NCI-H524 (cell line): ENCODE data around the gene ZFAND6.
"Not testable (repeated sequence)": the region's sequence is repeated elsewhere in the genome, so short reads cannot be mapped to it uniquely, and the experiment has no call there.

Experiments
- DNase-seq, 2 experiments: peaks; one replicate each; lab custom pipeline; 2025; lab: John Stamatoyannopoulos, UW

The ZFAND6 gene

GRCh38 chr15:80151148-80151547, 91.7 kb downstream of the ZFAND6 start:
- peak in 1 of 2 experiments; percentile 31 for DNase-seq

DNA sequence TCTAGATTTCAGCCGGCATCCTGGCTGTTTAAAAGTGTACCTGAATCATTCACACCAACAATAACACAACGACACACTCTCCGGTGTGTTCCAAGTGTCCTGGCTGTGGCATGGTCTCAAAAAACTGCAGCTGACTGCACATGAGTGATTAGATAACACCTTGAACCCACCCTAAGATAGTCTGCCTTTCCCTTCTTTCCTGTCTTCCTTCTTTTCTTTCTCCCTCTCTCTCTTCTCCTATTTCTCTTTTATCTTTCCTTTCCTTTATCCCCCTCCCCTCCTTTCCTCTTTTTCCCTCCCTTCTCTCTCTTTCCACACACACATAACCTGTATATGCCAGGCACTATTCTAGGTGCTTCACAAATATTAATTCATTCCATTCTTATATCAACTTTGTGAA, 92.1 kb downstream of the ZFAND6 start:
- DNase-seq = no peak

GRCh38 chr15:80152180-80152895, 92.9 kb downstream of the ZFAND6 start:
- DNase-seq = peak; percentile 89 to 91

DNA sequence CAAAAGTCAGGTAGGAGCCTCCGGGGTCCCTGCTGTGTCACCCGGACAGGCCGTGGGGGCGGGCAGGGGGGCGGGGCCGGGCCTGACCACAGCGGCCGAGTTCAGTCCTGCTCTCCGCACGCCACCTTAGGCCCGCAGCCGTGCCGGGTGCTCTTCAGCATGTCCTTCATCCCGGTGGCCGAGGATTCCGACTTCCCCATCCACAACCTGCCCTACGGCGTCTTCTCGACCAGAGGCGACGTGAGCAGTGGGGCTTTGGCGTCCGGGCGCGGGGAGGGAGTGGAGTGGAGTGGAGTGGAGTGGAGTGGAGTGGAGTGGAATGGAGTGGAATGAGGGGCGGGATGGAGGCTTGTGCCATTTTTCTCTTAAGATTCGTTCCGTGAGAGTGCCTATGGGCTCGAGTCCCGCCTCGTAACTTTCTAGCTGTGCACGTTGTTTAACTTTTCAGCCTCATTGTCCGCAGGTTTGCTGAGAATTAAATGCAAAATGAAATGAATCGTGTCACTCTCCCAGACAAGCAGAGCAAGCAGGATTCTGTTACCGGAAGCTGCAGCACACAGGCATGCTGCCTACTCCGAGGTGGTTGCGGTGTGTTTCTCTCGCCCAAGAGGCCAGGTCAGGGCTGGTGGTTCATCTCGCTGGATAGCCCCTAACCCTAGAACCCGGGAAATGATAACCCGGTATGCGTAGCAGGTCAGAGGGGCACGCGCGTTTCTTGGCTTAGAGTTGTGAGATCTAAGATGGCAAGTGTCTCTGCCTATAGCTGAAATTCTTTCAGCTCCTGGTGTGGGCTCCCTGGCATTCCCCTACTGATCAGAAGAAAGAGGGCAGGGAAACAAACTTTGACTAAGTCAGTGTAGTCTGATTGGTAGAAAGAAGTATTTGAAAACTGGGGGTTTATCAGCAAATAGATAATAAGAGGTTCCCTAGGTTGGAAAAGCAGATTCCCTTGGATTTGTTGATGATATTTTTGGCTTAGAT, 93.7 kb downstream of the ZFAND6 start, which contains the start of gene FAH:
FAH (plus strand) TSS at position 104 of the 981 bp plus-strand sequence; CDS start at position 160, 56 bp downstream.
- DNase-seq = peak in 1 of 2 experiments; percentile 64

- no peak for DNase-seq
These were observed 94.4 kb downstream of the ZFAND6 start for GRCh38 chr15:80153900-80154299.

DNA sequence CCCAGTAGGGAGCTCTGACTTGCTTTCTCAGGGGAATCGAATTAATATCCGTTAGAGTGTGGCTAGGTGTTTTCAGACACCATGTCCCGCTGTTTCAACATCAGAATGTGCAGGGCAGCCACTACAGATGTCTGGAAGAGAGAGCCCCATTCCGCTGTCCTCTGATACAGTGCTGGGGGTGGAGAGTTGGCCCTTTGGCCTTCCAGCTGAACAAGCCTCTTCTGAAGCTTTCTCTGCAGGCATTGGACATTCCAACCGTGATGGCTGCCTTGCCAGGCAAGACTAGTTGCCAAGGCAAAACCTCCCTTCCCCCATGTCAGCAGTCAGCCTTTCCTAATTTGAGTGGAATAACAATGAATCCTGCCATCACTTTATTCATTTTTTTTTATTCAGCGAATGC, 94.9 kb downstream of the ZFAND6 start:
- DNase-seq = no peak

DNA sequence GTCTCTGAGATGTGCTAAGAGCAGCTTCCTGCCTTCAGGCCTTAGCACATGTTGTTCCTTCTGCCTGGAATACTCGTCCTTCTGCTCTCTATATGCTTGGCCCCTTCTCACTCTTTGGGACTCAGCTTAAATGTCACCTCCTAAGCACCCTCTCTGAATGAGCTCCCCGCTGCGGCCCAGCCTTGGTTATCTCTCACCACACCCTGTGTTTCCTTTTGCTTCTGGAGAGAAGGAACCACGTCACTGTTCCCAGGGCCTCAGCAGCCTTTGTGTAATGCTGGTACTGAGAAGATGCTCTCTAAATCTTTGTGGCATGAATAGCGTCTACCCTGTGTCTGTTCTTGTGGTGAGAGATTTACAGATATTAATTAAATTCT, 95.5 kb downstream of the ZFAND6 start:
- no peak for DNase-seq

GRCh38 chr15:80155378-80156175, 96.1 kb downstream of the ZFAND6 start:
- DNase-seq = not testable (repeated sequence)

DNA sequence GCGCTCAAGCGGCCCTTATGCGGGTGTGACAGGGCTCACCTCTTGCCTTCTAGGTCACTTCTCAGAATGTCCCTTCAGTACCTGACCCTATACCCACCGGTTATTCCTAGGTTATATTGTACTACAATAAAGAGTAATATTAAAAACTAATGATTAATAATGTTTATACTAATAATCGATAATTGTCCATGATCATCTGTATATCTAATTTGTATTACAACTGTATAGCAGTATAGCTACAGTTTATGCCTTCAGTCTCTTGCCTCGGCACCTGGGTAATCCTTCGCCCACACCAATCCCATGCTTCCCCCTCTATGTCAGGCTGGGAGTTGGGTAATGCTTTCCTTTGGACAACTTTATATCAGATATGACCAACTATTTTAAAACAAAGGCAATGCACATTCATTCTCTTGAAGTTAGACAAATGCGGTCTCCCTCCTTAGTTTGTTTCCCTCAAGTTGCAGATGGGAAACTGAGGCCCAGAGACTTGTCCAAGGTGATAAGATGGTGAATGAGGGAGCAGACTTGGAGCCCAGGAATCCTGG, 96.8 kb downstream of the ZFAND6 start:
- no peak for DNase-seq

GRCh38 chr15:80157215-80157614, 97.7 kb downstream of the ZFAND6 start:
- no peak for DNase-seq

DNA sequence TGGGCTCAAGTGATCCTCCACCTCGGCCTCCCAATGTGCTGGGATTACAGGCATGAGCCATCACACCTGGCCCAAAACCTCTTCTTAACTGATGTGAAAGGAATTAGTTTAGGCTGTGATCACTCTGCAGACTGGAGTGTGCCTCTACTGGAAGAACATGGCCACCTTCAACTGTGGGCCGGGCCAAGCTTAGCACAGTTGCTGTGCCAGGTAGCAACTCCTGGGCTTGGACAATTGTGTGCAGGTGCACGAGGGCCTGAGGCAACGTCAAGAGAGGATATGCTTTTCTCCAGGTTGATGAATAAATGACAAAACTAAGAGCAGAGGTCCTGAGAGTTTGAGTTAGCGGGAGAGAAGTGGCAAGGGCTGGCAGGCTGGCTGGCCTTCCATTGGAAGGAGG, 99.8 kb downstream of the ZFAND6 start:
- no peak for DNase-seq

DNA sequence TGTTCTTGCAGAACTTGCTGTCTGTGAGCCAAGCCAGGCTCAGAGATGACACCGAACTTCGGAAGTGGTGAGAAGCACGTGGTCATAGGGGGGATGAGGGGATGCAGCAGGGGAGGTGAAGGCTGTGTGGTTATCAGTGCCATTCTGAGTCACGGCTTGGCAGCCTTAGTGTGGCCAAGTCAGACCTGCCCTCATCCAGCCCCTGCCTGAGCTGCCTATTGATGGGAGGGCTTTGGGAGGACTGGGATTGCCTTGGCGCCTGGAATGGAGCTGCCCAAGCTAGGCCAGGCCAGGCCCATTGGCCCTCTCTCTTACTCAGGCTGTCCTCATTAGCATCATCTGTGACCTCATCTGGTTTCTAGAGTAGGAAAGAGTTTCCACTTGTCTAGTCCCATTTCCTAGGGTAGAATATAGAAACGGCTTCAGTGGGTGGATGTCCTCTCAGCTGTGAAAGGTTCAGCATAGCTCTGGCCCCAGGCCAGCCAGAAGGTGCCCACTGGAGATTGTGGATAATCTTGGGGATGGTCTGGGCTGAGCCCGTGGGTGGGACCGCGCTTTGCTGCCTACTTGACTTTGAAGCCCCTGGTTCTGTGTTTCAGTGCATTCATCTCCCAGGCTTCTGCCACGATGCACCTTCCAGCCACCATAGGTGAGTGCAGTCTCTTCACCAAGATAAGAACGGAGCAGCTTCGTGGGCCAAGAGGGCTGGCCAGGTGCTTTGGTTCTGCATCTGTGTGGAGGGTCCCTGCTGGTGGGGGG, 100.5 kb downstream of the ZFAND6 start:
- no peak for DNase-seq

DNA sequence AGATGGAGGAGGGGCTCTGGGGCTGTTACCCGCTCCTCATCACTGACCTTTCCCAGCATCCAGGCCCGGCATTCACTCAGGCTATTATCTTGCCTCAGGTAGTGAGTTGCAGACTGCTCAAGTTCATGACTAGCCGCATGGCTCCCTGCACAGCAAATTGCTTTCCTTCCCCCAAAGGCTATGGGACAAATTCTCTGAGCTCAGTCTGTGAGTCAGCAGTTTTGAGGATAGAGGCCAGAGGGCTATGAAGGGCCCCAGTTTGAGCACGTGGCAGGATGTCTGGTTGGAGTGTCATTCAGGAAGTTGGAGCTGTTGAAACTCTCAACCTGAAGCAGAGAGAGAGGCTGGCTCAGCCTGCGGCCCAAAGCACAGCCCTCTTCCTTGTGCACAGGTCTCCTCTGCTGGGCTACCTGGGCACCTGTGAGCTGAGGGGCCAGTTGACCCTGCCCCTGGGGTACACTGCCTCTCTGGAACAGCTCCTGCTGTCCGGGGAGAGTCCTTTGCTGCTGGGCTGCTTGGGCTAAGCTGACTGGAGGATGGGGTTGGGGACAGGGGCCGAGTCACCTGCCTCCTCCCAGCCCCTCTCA, 101.2 kb downstream of the ZFAND6 start:
- no peak for DNase-seq

DNA sequence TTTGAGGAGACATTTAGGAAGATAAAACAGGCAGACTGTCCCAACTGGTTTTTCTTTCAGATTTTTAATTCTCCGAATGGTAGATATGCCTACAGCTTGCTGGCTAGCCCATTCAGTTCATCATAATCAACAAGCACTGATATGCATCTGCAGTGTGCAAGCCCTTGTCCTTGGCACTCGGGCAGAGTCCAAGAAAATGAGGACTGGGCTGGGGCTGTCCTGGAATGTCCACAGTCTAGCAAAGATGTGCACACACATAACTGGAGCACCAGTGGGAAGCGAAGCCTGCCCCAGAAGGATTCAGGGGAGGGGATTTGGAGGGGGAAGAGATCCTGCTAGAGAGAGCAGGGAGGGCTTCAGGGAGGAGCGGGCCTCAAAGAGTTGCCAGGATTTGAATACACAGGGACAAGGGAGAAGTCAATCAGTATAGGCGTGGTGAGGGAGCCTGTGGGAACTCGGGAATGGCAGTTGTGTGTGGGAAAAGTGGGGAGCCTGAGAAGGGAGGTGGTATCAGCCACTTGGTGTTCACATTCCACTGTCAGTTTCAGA, 102.1 kb downstream of the ZFAND6 start:
- no peak for DNase-seq

DNA sequence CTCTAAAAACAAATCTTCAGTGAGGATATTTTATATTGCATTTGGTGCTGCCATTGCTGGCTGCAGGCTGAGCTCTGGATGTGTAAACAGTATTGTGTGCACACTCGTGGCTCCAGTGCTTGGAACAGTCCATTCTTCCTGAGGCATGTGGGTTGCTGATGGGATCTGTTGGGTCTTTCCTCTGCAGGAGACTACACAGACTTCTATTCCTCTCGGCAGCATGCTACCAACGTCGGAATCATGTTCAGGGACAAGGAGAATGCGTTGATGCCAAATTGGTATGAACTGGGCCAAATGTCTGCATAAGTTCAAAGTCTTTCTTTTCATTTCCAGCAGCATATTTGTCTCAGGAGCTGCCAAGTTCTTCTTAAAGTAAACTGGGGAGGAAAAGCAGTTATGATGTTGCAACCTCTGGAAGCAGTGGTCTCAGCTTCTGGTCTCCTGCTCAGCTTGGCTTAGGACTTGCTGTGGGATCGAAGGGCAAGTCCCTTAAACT, 102.6 kb downstream of the ZFAND6 start:
- no peak for DNase-seq

DNA sequence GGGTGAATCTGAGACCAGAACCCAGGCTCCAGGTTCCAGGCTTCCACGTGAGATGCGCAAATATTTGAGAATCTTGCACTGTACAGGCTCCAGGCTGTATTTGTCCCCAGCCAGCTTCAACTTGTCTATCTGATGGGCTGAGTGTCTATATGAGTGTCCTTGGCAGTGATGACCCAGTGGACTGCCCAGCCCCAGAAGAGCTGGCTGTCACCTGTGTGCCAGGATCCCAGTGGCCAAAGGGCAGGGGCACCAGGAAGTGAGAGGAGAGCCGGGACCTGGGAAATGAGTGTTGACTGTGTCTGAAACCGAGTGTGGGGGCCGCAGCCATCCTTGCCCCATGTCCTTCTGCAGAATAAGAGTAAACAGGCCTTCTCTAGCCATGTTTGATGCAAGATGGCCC, 103.7 kb downstream of the ZFAND6 start:
- DNase-seq = no peak

DNA sequence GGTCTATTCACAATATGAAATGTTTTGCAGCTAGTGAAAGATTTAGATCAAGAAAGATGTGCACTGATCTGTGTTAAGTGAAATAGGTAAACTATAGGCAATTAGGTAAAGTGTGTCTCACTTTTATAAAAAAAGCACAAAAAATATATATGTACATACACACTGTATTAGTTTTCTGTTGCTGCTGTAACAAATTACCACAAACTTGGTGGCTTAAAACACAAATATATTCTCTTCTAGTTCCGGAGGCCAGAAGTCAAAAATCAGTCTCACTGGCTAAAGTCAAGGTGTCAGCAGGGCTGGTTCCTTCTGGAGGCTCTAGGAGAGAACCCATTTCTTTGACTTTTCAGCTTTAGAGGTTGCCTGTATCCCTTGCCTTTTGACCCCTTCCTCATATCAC, 104.4 kb downstream of the ZFAND6 start:
- no peak for DNase-seq

DNA sequence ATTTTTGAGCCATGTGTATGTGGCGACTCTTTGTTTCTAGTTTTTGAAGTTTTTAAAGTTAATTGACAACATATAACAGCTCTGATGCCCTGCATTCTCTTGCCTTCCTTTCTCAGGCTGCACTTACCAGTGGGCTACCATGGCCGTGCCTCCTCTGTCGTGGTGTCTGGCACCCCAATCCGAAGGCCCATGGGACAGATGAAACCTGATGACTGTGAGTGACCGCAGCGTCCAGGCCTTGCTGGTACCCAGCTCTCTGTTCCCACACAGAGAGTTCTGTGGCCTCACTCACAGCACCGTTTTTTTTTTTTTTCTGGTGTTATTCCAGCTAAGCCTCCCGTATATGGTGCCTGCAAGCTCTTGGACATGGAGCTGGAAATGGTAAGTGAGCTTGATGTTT, 108.5 kb downstream of the ZFAND6 start:
- no peak for DNase-seq

- no peak for DNase-seq
These were observed 108.9 kb downstream of the ZFAND6 start for GRCh38 chr15:80168421-80168820.

GRCh38 chr15:80169768-80170357, 110.4 kb downstream of the ZFAND6 start:
- no peak for DNase-seq
